Breast epithelium (tissue), 3 donors: ENCODE data around the gene NUDT21.

Experiments used
- CTCF ChIP-seq, 3 donors: fragments of 450-650 bp; IDR thresholded peaks; one replicate each; pipeline ENCODE4 v1.5.1; 2016 to 2017; ENCODE audit warnings: antibody characterized with exemption in 3 of 3, mild to moderate bottlenecking in 3 of 3, moderate library complexity in 3 of 3
- POLR2A ChIP-seq: fragments of 450-650 bp; IDR thresholded peaks from one replicate; pipeline ENCODE4 v1.6.1; 2016; ENCODE audit warnings: antibody characterized with exemption, mild to moderate bottlenecking, moderate library complexity
- POLR2AphosphoS5 ChIP-seq, 3 donors: sonication (generic); formaldehyde crosslinking; IDR thresholded peaks; one replicate each; pipeline ENCODE4 v1.6.1; 2017; ENCODE audit warnings: antibody characterized with exemption in 3 of 3

GRCh38 chr16:56479469-56479868 is 28.3 kb upstream of the NUDT21 start:
- no peak for TF ChIP-seq POLR2A
- no peak for TF ChIP-seq CTCF (IDR thresholded peaks at IDR 0.05)
- no peak for TF ChIP-seq POLR2AphosphoS5 (IDR thresholded peaks at IDR 0.05)
